Endothelial cell of umbilical vein (primary cell): Measurements from ENCODE around the gene ATP11B. TPM values are rescaled to one million over a fixed set of nuclear protein-coding genes. Genes with fewer than 3 reads are reported as not detected.

Experiments used
- BruUV-seq: library from RNA; stranded (reverse); fragments of 400-500 nt; replicated peaks from 2 replicates; lab custom pipeline; 2021; lab: Mats Ljungman, UMichigan
- CTCF ChIA-PET: fragments of 300-600, 350-600 bp; sonication (Branson Sonifier 250); formaldehyde crosslinking; loops from one replicate; lab custom pipeline; 2021; ENCODE audit warnings: antibody characterized with exemption, inconsistent platforms; lab: Charles Lee
- POLR2A ChIA-PET: fragments of 300-600, 350-600 bp; sonication (Branson Sonifier 250); formaldehyde crosslinking; loops from one replicate; lab custom pipeline; 2021; ENCODE audit warnings: antibody characterized with exemption, inconsistent platforms; lab: Charles Lee
- DNase-seq: peaks from one replicate; pipeline ENCODE4 v3.0.0-alpha.2; 2011; ENCODE audit warnings: low read depth, low spot score
- FAIRE-seq: peaks from 2 replicates; lab custom pipeline; 2011; peaks lifted over from hg19 to GRCh38; lab: Jason Lieb, UNC
- H2AFZ ChIP-seq: 2 replicates; pipeline ENCODE4 v1.6.0; 2012; ENCODE audit warnings: low read depth, low read length, control low read depth, inconsistent platforms
- H3K27ac ChIP-seq: 2 replicates; pipeline ENCODE4 v1.5.1; 2011; ENCODE audit warnings: low read depth, mild to moderate bottlenecking, control low read depth, low read length, moderate library complexity; ENCODE audit not compliant: insufficient read depth
- H3K27me3 ChIP-seq, 2 experiments: 2 replicates each; pipeline versions ENCODE4 v1.6.0 to v1.6.1; 2011; ENCODE audit warnings: low read length in 2 of 2, mixed read lengths in 1 of 2; ENCODE audit not compliant: control insufficient read depth in 2 of 2, insufficient read depth in 2 of 2
- H3K36me3 ChIP-seq, 2 experiments: 2 replicates in 1 of 2; 3 replicates in 1 of 2; pipeline ENCODE4 v1.5.1; 2011; ENCODE audit warnings: low read length in 2 of 2, mild to moderate bottlenecking in 1 of 2, moderate library complexity in 1 of 2; ENCODE audit not compliant: control insufficient read depth in 2 of 2, insufficient read depth in 2 of 2; ENCODE audit errors: extremely low read depth in 1 of 2
- H3K4me1 ChIP-seq: 3 replicates; pipeline ENCODE4 v1.5.1; 2011; ENCODE audit warnings: mild to moderate bottlenecking, low read length; ENCODE audit not compliant: control insufficient read depth, insufficient read depth; ENCODE audit errors: extremely low read depth
- H3K4me2 ChIP-seq: 2 replicates; pipeline ENCODE4 v1.6.1; 2011; ENCODE audit warnings: low read length, control low read depth, mixed read lengths; ENCODE audit not compliant: insufficient read depth
- H3K4me3 ChIP-seq, 3 experiments: fragments of 200-600 bp in 1 of 3; sonication (generic), shearing (Covaris generic) in 1 of 3; replicated peaks in 1 of 3; 2 replicates each; pipeline ENCODE4 v1.5.1; 2011 to 2016; ENCODE audit warnings: control low read depth in 3 of 3, low read length in 3 of 3, mild to moderate bottlenecking in 2 of 3, inconsistent platforms in 1 of 3, low read depth in 1 of 3, moderate library complexity in 1 of 3; ENCODE audit not compliant: insufficient read depth in 1 of 3
- H3K79me2 ChIP-seq: 2 replicates; pipeline ENCODE4 v1.6.0; 2012; ENCODE audit warnings: low read length, inconsistent platforms; ENCODE audit not compliant: control insufficient read depth, insufficient read depth
- H3K9ac ChIP-seq: replicated peaks from 2 replicates; pipeline ENCODE3; 2011; ENCODE audit warnings: low read length, control low read depth; ENCODE audit not compliant: insufficient read depth; ENCODE audit errors: extremely low read depth
- H3K9me1 ChIP-seq: replicated peaks from 3 replicates; pipeline ENCODE4 v1.6.0; 2011; ENCODE audit warnings: mild to moderate bottlenecking, low read length; ENCODE audit not compliant: control insufficient read depth, insufficient read depth; ENCODE audit errors: extremely low read depth
- H3K9me3 ChIP-seq: replicated peaks from 2 replicates; pipeline ENCODE4 v1.5.1; 2012; ENCODE audit warnings: low read length, inconsistent platforms; ENCODE audit not compliant: control insufficient read depth, insufficient read depth
- H4K20me1 ChIP-seq: replicated peaks from 2 replicates; pipeline ENCODE3; 2011; ENCODE audit warnings: mild to moderate bottlenecking, low read length; ENCODE audit not compliant: control insufficient read depth, insufficient read depth; ENCODE audit errors: extremely low read depth
- CTCF ChIP-seq, 2 donors: IDR thresholded peaks; 1 replicate in 1 of 2; 2 replicates in 1 of 2; pipeline ENCODE4 v1.5.1; 2011; ENCODE audit warnings: low read length in 2 of 2, mild to moderate bottlenecking in 2 of 2, moderate library complexity in 2 of 2, control low read depth in 1 of 2, inconsistent platforms in 1 of 2, low read depth in 1 of 2; ENCODE audit not compliant: insufficient read depth in 1 of 2; ENCODE audit errors: extremely low read depth in 1 of 2
- EZH2 ChIP-seq: IDR thresholded peaks from 2 replicates; pipeline ENCODE4 v1.6.1; 2012; ENCODE audit warnings: borderline replicate concordance, low read depth, mild to moderate bottlenecking, moderate library complexity, low read length, inconsistent platforms; ENCODE audit not compliant: severe bottlenecking
- FOS ChIP-seq: IDR thresholded peaks from 2 replicates; pipeline ENCODE4 v1.6.1; 2011; ENCODE audit warnings: mild to moderate bottlenecking, low read length, moderate library complexity, borderline replicate concordance; ENCODE audit not compliant: insufficient read depth
- JUN ChIP-seq: IDR thresholded peaks from 2 replicates; pipeline ENCODE4 v1.6.1; 2011; ENCODE audit warnings: borderline replicate concordance, low read depth; ENCODE audit not compliant: insufficient read length, insufficient read depth
- MAX ChIP-seq: IDR thresholded peaks from 2 replicates; pipeline ENCODE4 v1.6.1; 2011; ENCODE audit not compliant: insufficient read depth, insufficient read length
- POLR2A ChIP-seq: IDR thresholded peaks from 2 replicates; pipeline ENCODE4 v1.6.1; 2012; ENCODE audit warnings: low read depth, mild to moderate bottlenecking, control low read depth, low read length
- POLR2AphosphoS5 ChIP-seq: IDR thresholded peaks from 2 replicates; pipeline ENCODE4 v1.6.1; 2012; ENCODE audit warnings: low read depth, mild to moderate bottlenecking, control low read depth, low read length, moderate library complexity; ENCODE audit not compliant: insufficient read depth
- dilution Hi-C: fragments of 300-500 bp; cut with MboI; formaldehyde crosslinking; loops from one replicate; pipeline ENCODE4 v1.15.0; 2019; ENCODE audit warnings: low sequenced_read_pairs; ENCODE audit not compliant: extremely low pct_ligation_motif_present
- intact Hi-C: fragments of 100-400 bp; cut with micrococcal nuclease; formaldehyde crosslinking; loops from one replicate; pipeline ENCODE4 v1.10.0; 2022
- polyA plus RNA-seq, 4 experiments: library from polyadenylated mRNA; depleted of rRNA in 3 of 4; stranded (reverse) in 3 of 4; unstranded in 1 of 4; fragments of >200 nt; gene quantifications; 2 replicates each; pipeline versions ENCODE4 v1.2.1 to v1.2.3, GENCODE V29; 2011 to 2012; ENCODE audit warnings: missing spikeins in 1 of 4
- total RNA-seq: library from RNA; stranded (reverse); gene quantifications from 2 replicates; pipeline ENCODE4 v1.2.3, GENCODE V29; 2021

The ATP11B gene
- total and polyA plus RNA-seq, 2 donors (not counting 3 experiments of a cell fraction or from before 2014, with no cell fraction given) = 10.1 to 49.3 TPM

GRCh38 chr3:182970811-182971418 is 177.6 kb downstream of the ATP11B start:
- no TSS peak for BruUV-seq
- no peak for TF ChIP-seq POLR2AphosphoS5
- TF ChIP-seq POLR2A = no peak
- TF ChIP-seq CTCF (IDR thresholded peaks at IDR 0.05; ENCODE audit: extremely low read depth in 1 of 2, insufficient read depth in 1 of 2, low read depth in 1 of 2, low read length in 2 of 2) = no peak
- no peak for TF ChIP-seq FOS
- TF ChIP-seq JUN = no peak
- TF ChIP-seq MAX = no peak
- TF ChIP-seq EZH2 = no peak
- Histone ChIP-seq H3K36me3 (no peaks in the 10 kb centered on the region), H3K4me2 (no peak overlapping the region), H3K9ac (no peak overlapping the region), H4K20me1 (peaks cover 2% of the 10 kb centered on the region), H3K79me2 (peaks cover 66% of the 10 kb centered on the region), H2AFZ (no peak overlapping the region), H3K9me3 (no peaks in the 10 kb centered on the region), H3K27me3 (no peaks in the 10 kb centered on the region), H3K27ac (no peak overlapping the region), H3K4me3 (no peak overlapping the region), H3K9me1 (no peaks in the 10 kb centered on the region), H3K4me1 (peaks cover 7% of the 10 kb centered on the region)
- intact Hi-C loops (no loop called here), dilution Hi-C loops (no loop called here)
- ChIA-PET CTCF (no interaction called here), POLR2A (no interaction called here)
- FAIRE-seq (no peak), DNase-seq (no peak)

Other genes starting within 250 kb of the ATP11B start
- gene DCUN1D1, start 187.0 kb downstream of the ATP11B start, total RNA-seq = 35.0 and 41.3 TPM in 2 replicates
- 3.4 and 4.9 TPM in 2 replicates for gene DCUN1D1, start 187.0 kb downstream of the ATP11B start, polyA plus RNA-seq